NT2/D1 (cell line): ENCODE measurements around the gene DUSP28.

Source experiments
- SUZ12 ChIP-seq: IDR thresholded peaks from 2 replicates; pipeline ENCODE4 v1.6.1; 2011; ENCODE audit not compliant: insufficient read length, insufficient read depth; ENCODE audit errors: extremely low read depth
- YY1 ChIP-seq: IDR thresholded peaks from 2 replicates; pipeline ENCODE4 v1.6.1; 2011; ENCODE audit not compliant: insufficient read length, insufficient read depth
- ZNF274 ChIP-seq: IDR thresholded peaks from 2 replicates; pipeline ENCODE4 v1.6.1; 2011; ENCODE audit warnings: mild to moderate bottlenecking, low read depth, low read length

GRCh38 chr2:240575101-240575965 is 15.2 kb downstream of the DUSP28 start:
- no peak for TF ChIP-seq YY1
- no peak for TF ChIP-seq ZNF274
- TF ChIP-seq SUZ12: no peak
